Measurements from ENCODE around the gene SLC25A43.

Gene SLC25A43

DNA sequence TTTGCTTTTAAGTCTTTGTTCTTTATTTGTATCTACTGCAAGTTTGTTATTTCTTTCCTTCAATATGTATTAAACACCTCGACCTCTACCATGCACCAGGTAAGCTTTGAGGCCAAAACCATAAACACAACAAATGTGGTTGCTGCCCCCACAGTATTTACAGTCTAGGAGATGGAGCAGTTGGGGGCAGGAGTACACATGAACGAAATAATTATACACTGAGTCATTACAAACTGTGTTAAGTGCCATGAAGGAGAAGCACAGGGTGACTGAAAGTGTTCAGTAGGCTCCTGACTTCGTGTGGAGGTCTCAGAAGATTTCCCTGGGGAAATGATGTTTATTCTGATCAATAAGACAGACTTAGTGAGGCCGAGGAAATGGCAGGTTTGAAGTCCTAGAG lies 30.3 kb downstream of the SLC25A43 start:
- TF ChIP-seq, protein P1, sequence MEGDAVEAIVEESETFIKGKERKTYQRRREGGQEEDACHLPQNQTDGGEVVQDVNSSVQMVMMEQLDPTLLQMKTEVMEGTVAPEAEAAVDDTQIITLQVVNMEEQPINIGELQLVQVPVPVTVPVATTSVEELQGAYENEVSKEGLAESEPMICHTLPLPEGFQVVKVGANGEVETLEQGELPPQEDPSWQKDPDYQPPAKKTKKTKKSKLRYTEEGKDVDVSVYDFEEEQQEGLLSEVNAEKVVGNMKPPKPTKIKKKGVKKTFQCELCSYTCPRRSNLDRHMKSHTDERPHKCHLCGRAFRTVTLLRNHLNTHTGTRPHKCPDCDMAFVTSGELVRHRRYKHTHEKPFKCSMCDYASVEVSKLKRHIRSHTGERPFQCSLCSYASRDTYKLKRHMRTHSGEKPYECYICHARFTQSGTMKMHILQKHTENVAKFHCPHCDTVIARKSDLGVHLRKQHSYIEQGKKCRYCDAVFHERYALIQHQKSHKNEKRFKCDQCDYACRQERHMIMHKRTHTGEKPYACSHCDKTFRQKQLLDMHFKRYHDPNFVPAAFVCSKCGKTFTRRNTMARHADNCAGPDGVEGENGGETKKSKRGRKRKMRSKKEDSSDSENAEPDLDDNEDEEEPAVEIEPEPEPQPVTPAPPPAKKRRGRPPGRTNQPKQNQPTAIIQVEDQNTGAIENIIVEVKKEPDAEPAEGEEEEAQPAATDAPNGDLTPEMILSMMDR (IDR thresholded peaks at IDR 0.05): no peak

DNA sequence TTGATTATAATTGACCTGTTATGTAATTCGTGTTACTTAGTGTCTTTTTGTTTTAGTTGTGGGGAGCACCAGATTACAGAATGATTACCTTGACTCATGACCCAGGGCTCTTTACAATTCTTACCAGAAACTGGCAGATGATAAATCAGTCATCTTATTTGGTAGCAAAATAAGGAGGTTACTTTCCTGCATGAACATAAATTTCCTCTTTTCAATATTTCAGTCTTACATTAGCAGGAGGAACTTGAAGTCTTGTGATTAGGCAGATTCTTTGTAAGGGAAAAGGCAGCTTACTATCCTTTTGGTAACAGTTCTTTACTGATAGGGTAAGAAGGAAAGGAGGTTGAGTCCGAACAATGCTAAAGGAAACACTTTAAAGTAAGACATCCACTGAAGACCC lies 43.1 kb downstream of the SLC25A43 start:
- TF ChIP-seq, protein P1 (IDR thresholded peaks at IDR 0.05): no peak

DNA sequence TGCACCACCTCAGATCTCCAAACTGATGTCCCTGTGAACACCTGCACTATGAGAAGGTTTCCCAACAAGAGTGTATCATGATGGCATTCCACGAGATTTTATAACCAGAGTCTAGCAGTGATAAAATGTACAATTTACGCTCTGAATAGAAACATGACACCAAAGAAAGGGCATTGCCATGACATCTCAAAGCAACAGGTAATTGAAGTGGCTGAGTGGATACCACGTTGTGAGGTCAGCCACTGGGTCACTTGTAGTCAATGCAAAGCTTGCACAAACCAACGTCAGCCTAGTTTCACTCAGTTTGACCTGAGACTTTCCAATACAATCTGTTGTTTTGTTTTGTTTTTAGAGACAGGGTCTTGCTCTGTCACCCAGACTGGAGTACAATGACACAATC lies 54.1 kb downstream of the SLC25A43 start:
- TF ChIP-seq, protein P1 (IDR thresholded peaks at IDR 0.05): no peak

DNA sequence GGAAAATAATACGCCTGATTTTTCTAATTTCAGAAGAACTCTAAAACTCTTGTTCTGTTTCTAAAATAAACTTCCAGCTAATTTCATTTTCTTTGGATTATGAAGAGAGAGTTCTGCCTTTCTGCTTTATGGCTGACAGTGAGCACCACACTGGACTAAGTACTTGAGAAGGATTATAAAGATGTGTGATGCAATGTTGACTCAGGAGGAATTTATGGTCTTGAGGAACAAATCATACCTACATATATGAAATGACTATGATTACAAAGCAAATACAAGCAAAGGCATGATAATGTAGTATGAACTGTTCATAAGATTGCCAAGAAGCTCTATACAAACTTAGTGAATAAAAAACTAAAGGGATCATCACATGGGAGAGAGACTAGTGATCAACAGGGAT lies 56.1 kb downstream of the SLC25A43 start:
- TF ChIP-seq, protein P1 (IDR thresholded peaks at IDR 0.05): no peak

DNA sequence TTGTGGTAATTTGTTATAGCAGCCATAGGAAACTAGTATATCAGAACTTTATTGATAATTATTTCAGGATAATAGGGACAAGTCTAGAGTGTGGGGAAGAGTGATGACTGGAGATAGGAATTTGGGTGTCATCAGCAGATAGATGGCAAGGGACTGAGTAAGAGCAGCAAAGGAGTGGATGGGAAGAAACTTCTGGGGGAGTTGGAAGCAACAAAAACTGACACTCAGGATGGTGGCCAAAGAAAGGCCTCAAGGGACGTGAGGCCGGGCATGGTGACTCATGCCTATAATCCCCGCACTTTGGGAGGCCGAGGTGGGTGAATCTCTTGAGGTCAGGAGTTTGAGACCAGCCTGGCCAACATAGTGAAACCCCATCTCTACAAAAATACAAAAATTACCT lies 60.0 kb downstream of the SLC25A43 start:
- TF ChIP-seq, protein P1 (IDR thresholded peaks at IDR 0.05): no peak

DNA sequence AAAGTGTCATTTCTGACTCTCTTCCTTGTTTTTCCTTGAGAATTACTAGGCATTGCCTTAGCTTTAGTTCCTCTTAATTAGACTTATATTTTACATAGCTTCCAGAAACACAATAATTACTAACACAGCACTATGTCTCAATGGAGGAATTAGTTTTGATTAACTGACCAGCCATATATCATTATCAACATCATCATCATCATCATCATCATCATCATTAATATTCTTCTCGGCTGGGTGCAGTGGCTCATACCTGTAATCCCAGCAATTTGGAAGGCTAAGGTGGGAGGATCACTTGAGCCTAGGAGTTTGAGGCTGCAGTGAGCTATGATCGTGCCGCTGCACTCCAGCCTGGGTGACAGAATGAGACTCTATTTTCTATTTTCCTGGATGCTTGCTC lies 66.4 kb downstream of the SLC25A43 start:
- TF ChIP-seq, protein P1 (IDR thresholded peaks at IDR 0.05): no peak

DNA sequence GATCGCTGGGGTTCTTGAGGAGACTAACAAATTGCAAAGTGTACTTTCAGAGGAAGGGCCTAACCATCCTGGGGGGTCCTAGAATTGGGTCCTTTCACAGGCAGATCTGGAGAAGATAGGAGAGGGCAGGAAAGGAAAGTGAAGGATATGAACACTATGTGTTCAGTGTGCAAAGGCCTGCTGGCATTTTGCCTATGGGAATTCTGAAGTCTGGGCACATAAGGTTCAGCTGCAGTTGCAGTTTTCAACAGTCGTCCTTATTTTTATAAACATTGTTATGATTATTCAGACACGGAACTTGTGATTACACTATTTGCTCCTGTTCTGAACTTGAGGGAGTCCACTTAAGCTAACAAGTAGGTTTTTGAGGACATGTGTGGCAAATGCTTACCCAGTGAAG lies 67.8 kb downstream of the SLC25A43 start:
- TF ChIP-seq, protein P1 (IDR thresholded peaks at IDR 0.05): no peak

DNA sequence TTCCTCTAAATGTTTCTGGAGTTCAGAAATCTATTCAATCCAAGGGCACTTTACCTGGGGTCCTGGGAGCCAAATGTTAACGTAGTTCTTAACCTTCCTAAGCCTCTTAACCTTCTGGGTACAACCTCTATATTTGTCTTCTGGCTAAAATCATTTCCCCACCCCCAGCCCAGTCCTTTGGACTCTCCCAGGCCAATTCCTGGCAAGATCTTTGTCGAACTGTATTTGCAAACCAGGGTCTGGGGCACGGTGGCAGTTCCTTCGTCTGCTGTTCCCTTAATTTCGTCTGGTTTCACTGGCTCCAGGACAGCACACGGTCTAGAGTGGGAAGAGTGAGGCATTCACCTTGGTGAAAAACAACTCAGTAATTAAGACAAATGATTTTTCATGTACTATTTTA lies 68.3 kb downstream of the SLC25A43 start:
- TF ChIP-seq, protein P1 (IDR thresholded peaks at IDR 0.05): no peak

All from LNCAP (cell line).